ENCODE data around the gene TNF. TPM values are rescaled to one million over a fixed set of nuclear protein-coding genes. Genes with fewer than 3 reads are reported as not detected.

TNF gene
- polyA plus RNA-seq, 1 experiment = not detected

GRCh38 chr6:31573239-31574105 is 1.9 kb upstream of the TNF start:
- no peak overlapping the region for H3K4me3 ChIP-seq (ENCODE audit: low read depth, low read length)
- peaks cover 39% of the 10 kb centered on the region for H3K27me3 ChIP-seq (ENCODE audit: control insufficient read depth, insufficient read depth, low read length)
- CTCF ChIA-PET = interaction anchor here (0.7 to 1.2 kb wide), 3 partner anchors 8 to 25 kb away, joined by 3 to 8 read pairs (median 3); no protein-coding TSS in a partner anchor
- DNase-seq (ENCODE audit: low read depth, low spot score) = no peak
- TF ChIP-seq CTCF (IDR thresholded peaks at IDR 0.05; ENCODE audit: low read depth, low read length) = no peak
- H3K27ac ChIP-seq (ENCODE audit: low read depth, low read length) = no peak overlapping the region
- POLR2A ChIA-PET = no interaction called here
- no peaks in the 10 kb centered on the region; the same call in 1 of the 2 replicates for H3K9me3 ChIP-seq (ENCODE audit: control insufficient read depth, insufficient read depth, low read length)

DNA sequence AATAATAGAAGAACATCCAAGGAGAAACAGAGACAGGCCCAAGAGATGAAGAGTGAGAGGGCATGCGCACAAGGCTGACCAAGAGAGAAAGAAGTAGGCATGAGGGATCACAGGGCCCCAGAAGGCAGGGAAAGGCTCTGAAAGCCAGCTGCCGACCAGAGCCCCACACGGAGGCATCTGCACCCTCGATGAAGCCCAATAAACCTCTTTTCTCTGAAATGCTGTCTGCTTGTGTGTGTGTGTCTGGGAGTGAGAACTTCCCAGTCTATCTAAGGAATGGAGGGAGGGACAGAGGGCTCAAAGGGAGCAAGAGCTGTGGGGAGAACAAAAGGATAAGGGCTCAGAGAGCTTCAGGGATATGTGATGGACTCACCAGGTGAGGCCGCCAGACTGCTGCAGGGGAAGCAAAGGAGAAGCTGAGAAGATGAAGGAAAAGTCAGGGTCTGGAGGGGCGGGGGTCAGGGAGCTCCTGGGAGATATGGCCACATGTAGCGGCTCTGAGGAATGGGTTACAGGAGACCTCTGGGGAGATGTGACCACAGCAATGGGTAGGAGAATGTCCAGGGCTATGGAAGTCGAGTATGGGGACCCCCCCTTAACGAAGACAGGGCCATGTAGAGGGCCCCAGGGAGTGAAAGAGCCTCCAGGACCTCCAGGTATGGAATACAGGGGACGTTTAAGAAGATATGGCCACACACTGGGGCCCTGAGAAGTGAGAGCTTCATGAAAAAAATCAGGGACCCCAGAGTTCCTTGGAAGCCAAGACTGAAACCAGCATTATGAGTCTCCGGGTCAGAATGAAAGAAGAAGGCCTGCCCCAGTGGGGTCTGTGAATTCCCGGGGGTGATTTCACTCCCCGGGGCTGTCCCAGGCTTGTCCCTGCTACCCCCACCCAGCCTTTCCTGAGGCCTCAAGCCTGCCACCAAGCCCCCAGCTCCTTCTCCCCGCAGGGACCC is 981 bp upstream of the TNF start:
- Histone ChIP-seq H3K9me3 (ENCODE audit: control insufficient read depth, insufficient read depth, low read length) (no peaks in the 10 kb centered on the region; the same call in 1 of the 2 replicates), H3K4me3 (ENCODE audit: low read depth, low read length) (no peak overlapping the region), H3K27me3 (ENCODE audit: control insufficient read depth, insufficient read depth, low read length) (peaks cover 39% of the 10 kb centered on the region), H3K27ac (ENCODE audit: low read depth, low read length) (no peak overlapping the region)
- POLR2A ChIA-PET = no interaction called here
- CTCF ChIA-PET = interaction anchor here (0.7 to 1.2 kb wide), 4 partner anchors 8 to 24 kb away, joined by 3 to 8 read pairs (median 3); no protein-coding TSS in a partner anchor
- DNase-seq (ENCODE audit: low read depth, low spot score) = no peak
- TF ChIP-seq CTCF (IDR thresholded peaks at IDR 0.05; ENCODE audit: low read depth, low read length) = no peak

GRCh38 chr6:31575952-31576685 is 754 bp downstream of the TNF start:
- ChIA-PET CTCF (interaction anchor here (0.6 to 9.5 kb wide), 3 partner anchors 18 to 30 kb away, joined by 3 to 132 read pairs (median 3); partner anchors contain the start of gene ATP6V1G2), POLR2A (no interaction called here)
- Histone ChIP-seq H3K27me3 (ENCODE audit: control insufficient read depth, insufficient read depth, low read length) (peaks cover 35% of the 10 kb centered on the region), H3K27ac (ENCODE audit: low read depth, low read length) (no peak overlapping the region), H3K4me3 (ENCODE audit: low read depth, low read length) (no peak overlapping the region), H3K9me3 (ENCODE audit: control insufficient read depth, insufficient read depth, low read length) (no peaks in the 10 kb centered on the region; the same call in 1 of the 2 replicates)
- TF ChIP-seq CTCF (IDR thresholded peaks at IDR 0.05; ENCODE audit: low read depth, low read length) = no peak
- no peak for DNase-seq (ENCODE audit: low read depth, low spot score)

DNA sequence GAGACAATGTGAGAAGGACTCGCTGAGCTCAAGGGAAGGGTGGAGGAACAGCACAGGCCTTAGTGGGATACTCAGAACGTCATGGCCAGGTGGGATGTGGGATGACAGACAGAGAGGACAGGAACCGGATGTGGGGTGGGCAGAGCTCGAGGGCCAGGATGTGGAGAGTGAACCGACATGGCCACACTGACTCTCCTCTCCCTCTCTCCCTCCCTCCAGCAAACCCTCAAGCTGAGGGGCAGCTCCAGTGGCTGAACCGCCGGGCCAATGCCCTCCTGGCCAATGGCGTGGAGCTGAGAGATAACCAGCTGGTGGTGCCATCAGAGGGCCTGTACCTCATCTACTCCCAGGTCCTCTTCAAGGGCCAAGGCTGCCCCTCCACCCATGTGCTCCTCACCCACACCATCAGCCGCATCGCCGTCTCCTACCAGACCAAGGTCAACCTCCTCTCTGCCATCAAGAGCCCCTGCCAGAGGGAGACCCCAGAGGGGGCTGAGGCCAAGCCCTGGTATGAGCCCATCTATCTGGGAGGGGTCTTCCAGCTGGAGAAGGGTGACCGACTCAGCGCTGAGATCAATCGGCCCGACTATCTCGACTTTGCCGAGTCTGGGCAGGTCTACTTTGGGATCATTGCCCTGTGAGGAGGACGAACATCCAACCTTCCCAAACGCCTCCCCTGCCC is 1.7 kb downstream of the TNF start:
- no peaks in the 10 kb centered on the region; the same call in 1 of the 2 replicates for H3K9me3 ChIP-seq (ENCODE audit: control insufficient read depth, insufficient read depth, low read length)
- H3K4me3 ChIP-seq (ENCODE audit: low read depth, low read length) = no peak overlapping the region
- POLR2A ChIA-PET = no interaction called here
- H3K27me3 ChIP-seq (ENCODE audit: control insufficient read depth, insufficient read depth, low read length) = peaks cover 30% of the 10 kb centered on the region
- no peak for TF ChIP-seq CTCF (IDR thresholded peaks at IDR 0.05; ENCODE audit: low read depth, low read length)
- H3K27ac ChIP-seq (ENCODE audit: low read depth, low read length) = no peak overlapping the region
- DNase-seq (ENCODE audit: low read depth, low spot score) = no peak
- CTCF ChIA-PET = interaction anchor here (0.6 to 9.5 kb wide), 4 partner anchors 17 to 178 kb away, joined by 3 to 132 read pairs (median 3); partner anchors contain the start of gene ATP6V1G2
